Spleen (tissue), 11 donors: ENCODE data around the gene C14orf132. TPM values are rescaled to one million over a fixed set of nuclear protein-coding genes. Genes with fewer than 3 reads are reported as not detected.

Source experiments
- DNase-seq: peaks from one replicate; pipeline ENCODE4 v3.0.0-alpha.2; 2020
- H3K27ac ChIP-seq, 8 donors: fragments of 200-600 bp; sonication (generic) in 7 of 8; 1 replicate in 4 of 8; 2 replicates in 4 of 8; pipeline versions ENCODE4 v1.5.0 to v1.8.0; 2016 to 2021; ENCODE audit warnings: inconsistent platforms in 4 of 8, mild to moderate bottlenecking in 4 of 8, moderate library complexity in 1 of 8
- H3K27me3 ChIP-seq, 7 donors: fragments of 200-600 bp; sonication (generic) in 6 of 7; replicated peaks in 1 of 7; 1 replicate in 4 of 7; 2 replicates in 3 of 7; pipeline versions ENCODE4 v1.5.0 to v1.8.0; 2016 to 2021; ENCODE audit warnings: inconsistent platforms in 3 of 7, mild to moderate bottlenecking in 1 of 7
- H3K36me3 ChIP-seq, 6 donors: fragments of 200-600 bp; sonication (generic) in 5 of 6; 1 replicate in 4 of 6; 2 replicates in 2 of 6; pipeline versions ENCODE4 v1.5.0 to v1.8.0; 2016 to 2021; ENCODE audit warnings: inconsistent platforms in 2 of 6
- H3K4me1 ChIP-seq, 6 donors: fragments of 200-600 bp; sonication (generic) in 5 of 6; 1 replicate in 3 of 6; 2 replicates in 3 of 6; pipeline versions ENCODE4 v1.5.0 to v1.8.0; 2016 to 2021; ENCODE audit warnings: inconsistent platforms in 3 of 6
- H3K4me3 ChIP-seq, 8 donors: fragments of 200-600 bp; sonication (generic) in 7 of 8; 1 replicate in 4 of 8; 2 replicates in 4 of 8; pipeline versions ENCODE4 v1.5.0 to v1.8.0; 2016 to 2021; ENCODE audit warnings: inconsistent platforms in 4 of 8, mild to moderate bottlenecking in 4 of 8, moderate library complexity in 2 of 8
- H3K9me3 ChIP-seq, 8 donors: fragments of 200-600 bp; sonication (generic) in 7 of 8; 1 replicate in 4 of 8; 2 replicates in 4 of 8; pipeline versions ENCODE4 v1.5.0 to v1.8.0; 2016 to 2021; ENCODE audit warnings: inconsistent platforms in 4 of 8
- POLR2A ChIP-seq, 3 donors: fragments of 450-650 bp; IDR thresholded peaks; one replicate each; pipeline ENCODE4 v1.5.1; 2017; ENCODE audit warnings: antibody characterized with exemption in 3 of 3, mild to moderate bottlenecking in 1 of 3
- POLR2AphosphoS5 ChIP-seq, 3 donors: sonication (generic); formaldehyde crosslinking; IDR thresholded peaks; one replicate each; pipeline ENCODE4 v1.5.1; 2017; ENCODE audit warnings: antibody characterized with exemption in 3 of 3
- WGBS, 5 donors: extraction: QIAGEN DNeasy Blood & Tissue Kit in 3 of 5; methylation state at CpG; one replicate each; pipeline versions ENCODE4 v1.1.5 to v1.1.7; 2013 to 2018; 5-methylcytosine and 5-hydroxymethylcytosine counted together
- intact Hi-C: fragments of 100-400 bp; cut with DNase I; formaldehyde crosslinking; loops from one replicate; pipeline ENCODE4 v1.15.0; 2023; ENCODE audit warnings: low total_unique reads
- polyA plus RNA-seq, 3 donors: library from polyadenylated mRNA; stranded (reverse); fragments of 200-250 nt; gene quantifications; one replicate each; pipeline ENCODE4 v1.2.1, GENCODE V29; 2013
- total RNA-seq, 7 donors: library from RNA; depleted of rRNA in 3 of 7; stranded (reverse); fragments of >200 nt in 3 of 7; fragmentation: NEBNext Ultra II Directional in 4 of 7; extraction: Animal tissue kit (Norgen Biotek cat#: 25700) in 4 of 7; gene quantifications; one replicate each; pipeline versions ENCODE4 v1.1.0 to v1.2.1, GENCODE V29; 2016 to 2021
- TF ChIP-seq, protein P1 (sequence below), 11 experiments: fragments of 200-600 bp in 7 of 11; fragments of 450-650 bp in 4 of 11; sonication (generic) in 4 of 11; IDR thresholded peaks in 8 of 11; conservative IDR thresholded peaks in 3 of 11; 1 replicate in 7 of 11; 2 replicates in 4 of 11; pipeline versions ENCODE4 v1.4.0 to v1.8.0; 2016 to 2021; ENCODE audit warnings: antibody characterized with exemption in 11 of 11, inconsistent platforms in 4 of 11, mild to moderate bottlenecking in 1 of 11
- donor health status: healthy with polysubstance abuse.
- donor health status: DM: no; HTN: no; CAD: no; lungs with moderate emphysema.
- donor health status: DM: no; HTN: no; CAD: no.
- donor health status: Bipolar disorder and iron deficiency.
- donor health status: healthy.
- donor health status: DM: no; HTN: no; CAD: no.
- donor health status: DM: yes; HTN: yes; CAD: no.

Gene C14orf132
- total and polyA plus RNA-seq, 10 donors: 1.8 to 16.4 (median 7.8) TPM

GRCh38 chr14:96100161-96101064 is 61.3 kb downstream of the C14orf132 start:
- Histone ChIP-seq H3K36me3 (no peaks in the 10 kb centered on the region), H3K9me3 (no peaks in the 10 kb centered on the region), H3K4me1 (peaks cover 0 to 11% (median 4%) of the 10 kb centered on the region in 6 donors), H3K27me3 (no peaks in the 10 kb centered on the region), H3K4me3 (no peak overlapping the region), H3K27ac (no peak overlapping the region)
- no peak for TF ChIP-seq POLR2AphosphoS5 (IDR thresholded peaks at IDR 0.05)
- TF ChIP-seq, protein P1, sequence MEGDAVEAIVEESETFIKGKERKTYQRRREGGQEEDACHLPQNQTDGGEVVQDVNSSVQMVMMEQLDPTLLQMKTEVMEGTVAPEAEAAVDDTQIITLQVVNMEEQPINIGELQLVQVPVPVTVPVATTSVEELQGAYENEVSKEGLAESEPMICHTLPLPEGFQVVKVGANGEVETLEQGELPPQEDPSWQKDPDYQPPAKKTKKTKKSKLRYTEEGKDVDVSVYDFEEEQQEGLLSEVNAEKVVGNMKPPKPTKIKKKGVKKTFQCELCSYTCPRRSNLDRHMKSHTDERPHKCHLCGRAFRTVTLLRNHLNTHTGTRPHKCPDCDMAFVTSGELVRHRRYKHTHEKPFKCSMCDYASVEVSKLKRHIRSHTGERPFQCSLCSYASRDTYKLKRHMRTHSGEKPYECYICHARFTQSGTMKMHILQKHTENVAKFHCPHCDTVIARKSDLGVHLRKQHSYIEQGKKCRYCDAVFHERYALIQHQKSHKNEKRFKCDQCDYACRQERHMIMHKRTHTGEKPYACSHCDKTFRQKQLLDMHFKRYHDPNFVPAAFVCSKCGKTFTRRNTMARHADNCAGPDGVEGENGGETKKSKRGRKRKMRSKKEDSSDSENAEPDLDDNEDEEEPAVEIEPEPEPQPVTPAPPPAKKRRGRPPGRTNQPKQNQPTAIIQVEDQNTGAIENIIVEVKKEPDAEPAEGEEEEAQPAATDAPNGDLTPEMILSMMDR (IDR thresholded peaks at IDR 0.05 in 8 of 11, conservative IDR thresholded peaks at IDR 0.05 in 3 of 11): peak; percentile 37 to 91 (median 68)
- peak; percentile 81 for DNase-seq
- WGBS, 5 donors: 36 to 39% (median 38%) methylated on average over 22 of the region's 22 CpGs
- intact Hi-C loops: loop anchor here (5.0 to 10.0 kb wide), 2 partner anchors 177 to 324 kb away; no protein-coding TSS in a partner anchor

DNA sequence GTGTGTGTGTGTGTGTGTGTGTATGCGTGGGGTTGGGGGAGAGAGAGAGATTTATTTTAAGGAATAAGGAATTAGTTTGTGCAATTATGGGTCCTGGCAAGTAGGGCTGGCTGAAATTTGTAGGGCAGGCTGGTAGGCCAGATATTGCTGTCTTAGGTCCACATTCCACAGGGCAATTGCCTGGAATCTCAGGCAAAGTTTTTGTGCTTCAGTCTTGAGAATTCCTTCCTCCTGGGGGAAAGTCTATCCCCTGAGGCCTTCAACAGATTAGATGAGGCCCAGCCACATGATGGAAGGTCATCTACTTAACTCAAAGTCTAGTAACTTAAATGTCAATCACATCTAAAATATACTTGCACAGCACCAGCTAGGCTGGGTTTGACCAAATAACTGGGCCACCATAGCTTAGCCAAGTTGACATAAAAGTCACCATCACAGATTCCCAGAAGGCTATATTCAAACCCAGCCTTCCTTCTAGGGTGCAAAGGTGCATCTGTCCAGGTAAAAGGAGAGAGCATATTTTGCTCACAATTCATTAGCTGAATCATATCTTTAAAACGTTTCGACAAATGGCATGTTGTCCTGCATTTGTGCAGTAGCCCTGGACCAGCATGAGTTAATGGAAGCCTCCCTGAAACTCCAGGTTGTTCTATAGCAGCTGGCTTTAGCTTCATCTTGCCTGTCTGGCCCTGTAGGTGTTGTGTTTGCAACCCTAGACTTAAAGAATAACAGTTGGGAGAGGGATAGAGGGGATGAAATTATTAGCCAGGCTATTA is 63.1 kb downstream of the C14orf132 start:
- H3K27me3 ChIP-seq: no peaks in the 10 kb centered on the region
- H3K4me1 ChIP-seq: peaks cover 0 to 5% (median 2%) of the 10 kb centered on the region in 6 donors
- 62 to 94% (median 85%) methylated on average over 3 of the region's 3 CpGs for WGBS, 5 donors
- no peak for DNase-seq
- no peaks in the 10 kb centered on the region for H3K36me3 ChIP-seq
- H3K9me3 ChIP-seq: no peaks in the 10 kb centered on the region
- H3K27ac ChIP-seq: no peak overlapping the region
- TF ChIP-seq, protein P1 (IDR thresholded peaks at IDR 0.05 in 8 of 11, conservative IDR thresholded peaks at IDR 0.05 in 3 of 11): no peak
- TF ChIP-seq POLR2A (IDR thresholded peaks at IDR 0.05) (no peak), POLR2AphosphoS5 (IDR thresholded peaks at IDR 0.05) (no peak)
- intact Hi-C loops: loop anchor here (5.0 to 10.0 kb wide), 2 partner anchors 175 to 323 kb away; no protein-coding TSS in a partner anchor
- no peak overlapping the region for H3K4me3 ChIP-seq

GRCh38 chr14:96103075-96103474 is 63.9 kb downstream of the C14orf132 start:
- H3K36me3 ChIP-seq: no peaks in the 10 kb centered on the region
- TF ChIP-seq POLR2A (IDR thresholded peaks at IDR 0.05): no peak
- TF ChIP-seq, protein P1 (IDR thresholded peaks at IDR 0.05 in 8 of 11, conservative IDR thresholded peaks at IDR 0.05 in 3 of 11): no peak
- no peak for TF ChIP-seq POLR2AphosphoS5 (IDR thresholded peaks at IDR 0.05)
- DNase-seq: no peak
- peaks cover 0 to 5% (median 1%) of the 10 kb centered on the region in 6 donors for H3K4me1 ChIP-seq
- no peak overlapping the region for H3K4me3 ChIP-seq
- H3K27ac ChIP-seq: no peak overlapping the region
- no peaks in the 10 kb centered on the region for H3K9me3 ChIP-seq
- WGBS, 5 donors: 62 to 70% (median 68%) methylated on average over 2 of the region's 2 CpGs
- peaks cover 0 to 1% (median 0%) of the 10 kb centered on the region in 7 donors for H3K27me3 ChIP-seq
- intact Hi-C loops: loop anchor here (5.0 to 10.0 kb wide), 2 partner anchors 174 to 322 kb away; no protein-coding TSS in a partner anchor
